Chondrocyte (in vitro differentiated cells): Measurements from ENCODE around the gene FRMPD1. TPM values are rescaled to one million over a fixed set of nuclear protein-coding genes. Genes with fewer than 3 reads are reported as not detected.

Source experiments
- DNase-seq: peaks from one replicate; pipeline ENCODE4 v3.0.0; 2021; ENCODE audit warnings: mixed read lengths, low spot score
- H3K27ac Mint-ChIP-seq: one replicate; pipeline ENCODE4 v1.8.0; 2021; ENCODE audit warnings: mild to moderate bottlenecking, moderate library complexity, mixed read lengths; ENCODE audit not compliant: unreplicated experiment
- H3K27me3 Mint-ChIP-seq: 2 replicates; pipeline ENCODE4 v1.8.0; 2021; ENCODE audit warnings: low read depth, mixed read lengths
- H3K36me3 Mint-ChIP-seq: 2 replicates; pipeline ENCODE4 v1.8.0; 2021; ENCODE audit warnings: low read depth, mixed read lengths
- H3K4me1 Mint-ChIP-seq: 2 replicates; pipeline ENCODE4 v1.8.0; 2021; ENCODE audit warnings: low read depth, mild to moderate bottlenecking, mixed read lengths
- H3K4me3 Mint-ChIP-seq: one replicate; pipeline ENCODE4 v1.8.0; 2021; ENCODE audit warnings: mild to moderate bottlenecking, moderate library complexity, mixed read lengths; ENCODE audit not compliant: unreplicated experiment
- H3K9me3 Mint-ChIP-seq: 2 replicates; pipeline ENCODE4 v1.8.0; 2021; ENCODE audit warnings: low read depth, mixed read lengths
- CTCF ChIP-seq: fragments of 200-600 bp; sonication (generic); IDR thresholded peaks from 2 replicates; pipeline ENCODE4 v1.5.0; 2021; ENCODE audit warnings: antibody characterized with exemption, mild to moderate bottlenecking, moderate library complexity
- total RNA-seq: library from RNA; stranded (reverse); gene quantifications from 3 replicates; pipeline ENCODE4 v1.2.1, GENCODE V29; 2021

The FRMPD1 gene
- total RNA-seq, 1 donor from 2014 or later: not detected

- H3K9me3 Mint-ChIP-seq: no peaks in the 10 kb centered on the region
- H3K4me3 Mint-ChIP-seq: peak overlapping the region; percentile 97
- no peak for TF ChIP-seq CTCF
- H3K27ac Mint-ChIP-seq: peak overlapping the region; percentile 96
- peaks cover 39% of the 10 kb centered on the region for H3K4me1 Mint-ChIP-seq
- DNase-seq: no peak
- H3K27me3 Mint-ChIP-seq: no peaks in the 10 kb centered on the region
- peaks cover 13% of the 10 kb centered on the region for H3K36me3 Mint-ChIP-seq
These were observed 133.5 kb downstream of the FRMPD1 start for GRCh38 chr9:37784291-37784615.

- H3K4me3 Mint-ChIP-seq: peak within 1 kb of the TSS; percentile 97
- H3K27me3 Mint-ChIP-seq: no peaks in the 10 kb centered on the region
- H3K27ac Mint-ChIP-seq: peak within 1 kb of the TSS; percentile 96
- TF ChIP-seq CTCF: peak; percentile 45
- peak; percentile 96 for DNase-seq
- H3K4me1 Mint-ChIP-seq: peaks cover 39% of the 10 kb centered on the region
- peaks cover 13% of the 10 kb centered on the region for H3K36me3 Mint-ChIP-seq
- no peaks in the 10 kb centered on the region for H3K9me3 Mint-ChIP-seq
These were observed 134.1 kb downstream of the FRMPD1 start, which contains the start of gene EXOSC3 for GRCh38 chr9:37784616-37785483. Gene EXOSC3 (minus strand): TSS chr9:37785064. CDS start chr9:37785044, 20 bp downstream.

GRCh38 chr9:37787059-37787458 lies 136.3 kb downstream of the FRMPD1 start:
- DNase-seq: peak; percentile 92
- Mint-ChIP-seq H3K27me3 (no peaks in the 10 kb centered on the region), H3K4me3 (no peak overlapping the region)

DNA sequence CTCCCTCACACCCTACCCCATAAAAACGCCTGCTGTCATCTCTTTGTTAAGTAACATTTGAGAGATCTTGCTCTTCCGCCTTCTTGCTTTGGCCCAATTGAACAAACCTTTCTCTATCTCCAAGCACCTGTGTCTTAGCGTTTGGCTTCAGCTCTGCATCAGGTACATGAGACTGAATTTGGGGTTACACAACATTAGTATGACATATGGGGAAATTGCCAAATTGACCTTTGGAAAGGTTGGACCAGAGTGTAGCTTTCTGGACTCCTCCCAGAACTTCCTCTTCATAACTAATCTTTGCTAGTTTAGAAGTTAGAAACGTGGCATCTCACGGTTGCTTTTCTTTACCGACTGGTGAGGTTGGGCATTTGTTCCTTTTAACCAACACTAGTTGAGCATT lies 137.6 kb downstream of the FRMPD1 start:
- Mint-ChIP-seq H3K4me3 (no peak overlapping the region), H3K4me1 (peaks cover 23% of the 10 kb centered on the region), H3K27me3 (no peaks in the 10 kb centered on the region), H3K27ac (no peak overlapping the region), H3K9me3 (no peaks in the 10 kb centered on the region), H3K36me3 (peaks cover 4% of the 10 kb centered on the region)
- no peak for TF ChIP-seq CTCF
- no peak for DNase-seq

More at GRCh38 chr9:37787059-37787458, 136.3 kb downstream of the FRMPD1 start:
- Mint-ChIP-seq H3K4me1 (peaks cover 34% of the 10 kb centered on the region), H3K27ac (no peak overlapping the region), H3K36me3 (peaks cover 10% of the 10 kb centered on the region), H3K9me3 (no peaks in the 10 kb centered on the region)
- TF ChIP-seq CTCF: no peak

GRCh38 chr9:37790096-37790495 lies 139.3 kb downstream of the FRMPD1 start:
- Mint-ChIP-seq H3K4me3 (no peak overlapping the region), H3K27me3 (no peaks in the 10 kb centered on the region), H3K27ac (no peak overlapping the region), H3K36me3 (peaks cover 4% of the 10 kb centered on the region), H3K4me1 (peaks cover 8% of the 10 kb centered on the region), H3K9me3 (no peaks in the 10 kb centered on the region)
- TF ChIP-seq CTCF: no peak
- DNase-seq: no peak
